GM21825 (cell line): ENCODE measurements around the gene MB21D2.

Source experiments
- ATAC-seq: cut with Tn5 transposase; IDR thresholded peaks from one replicate; pipeline ENCODE4 v1.9.1; 2021; ENCODE audit warnings: mild to moderate bottlenecking, moderate library complexity; ENCODE audit not compliant: unreplicated experiment

MB21D2 gene

DNA sequence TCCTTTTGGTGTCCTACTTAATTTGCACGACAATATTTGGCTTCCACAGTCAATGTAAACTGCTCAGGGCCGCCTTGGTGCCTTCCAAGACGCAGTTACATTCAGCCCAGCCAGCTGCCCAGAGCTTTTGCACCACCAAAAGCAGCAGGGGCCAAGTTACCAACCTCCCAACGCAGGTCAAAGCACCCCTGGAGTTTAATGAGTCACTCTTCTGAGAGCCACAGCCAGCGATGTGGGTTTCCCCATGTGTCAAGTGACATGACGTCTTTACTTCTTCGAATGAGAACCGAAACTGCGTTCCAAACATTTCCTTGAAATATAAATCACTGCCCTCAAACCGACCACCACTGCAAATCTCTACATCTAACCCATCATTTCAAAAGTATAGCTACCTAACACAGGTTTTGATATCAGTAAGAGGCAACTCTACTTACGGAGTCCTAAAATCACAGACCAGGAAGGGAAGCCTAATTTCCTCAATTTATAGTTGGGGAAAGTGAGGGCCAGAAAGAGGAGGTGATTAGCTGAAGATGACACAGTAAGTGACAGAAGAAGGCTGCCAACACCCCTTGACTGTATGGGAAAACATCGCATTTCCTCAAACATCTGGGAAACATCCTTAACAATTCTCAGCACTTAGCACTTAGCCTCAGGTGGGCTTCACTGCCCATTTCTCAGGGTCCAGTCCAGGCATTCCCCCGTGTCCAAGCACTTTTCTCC is 24.5 kb downstream of the MB21D2 start:
- peak; percentile 98 for ATAC-seq

DNA sequence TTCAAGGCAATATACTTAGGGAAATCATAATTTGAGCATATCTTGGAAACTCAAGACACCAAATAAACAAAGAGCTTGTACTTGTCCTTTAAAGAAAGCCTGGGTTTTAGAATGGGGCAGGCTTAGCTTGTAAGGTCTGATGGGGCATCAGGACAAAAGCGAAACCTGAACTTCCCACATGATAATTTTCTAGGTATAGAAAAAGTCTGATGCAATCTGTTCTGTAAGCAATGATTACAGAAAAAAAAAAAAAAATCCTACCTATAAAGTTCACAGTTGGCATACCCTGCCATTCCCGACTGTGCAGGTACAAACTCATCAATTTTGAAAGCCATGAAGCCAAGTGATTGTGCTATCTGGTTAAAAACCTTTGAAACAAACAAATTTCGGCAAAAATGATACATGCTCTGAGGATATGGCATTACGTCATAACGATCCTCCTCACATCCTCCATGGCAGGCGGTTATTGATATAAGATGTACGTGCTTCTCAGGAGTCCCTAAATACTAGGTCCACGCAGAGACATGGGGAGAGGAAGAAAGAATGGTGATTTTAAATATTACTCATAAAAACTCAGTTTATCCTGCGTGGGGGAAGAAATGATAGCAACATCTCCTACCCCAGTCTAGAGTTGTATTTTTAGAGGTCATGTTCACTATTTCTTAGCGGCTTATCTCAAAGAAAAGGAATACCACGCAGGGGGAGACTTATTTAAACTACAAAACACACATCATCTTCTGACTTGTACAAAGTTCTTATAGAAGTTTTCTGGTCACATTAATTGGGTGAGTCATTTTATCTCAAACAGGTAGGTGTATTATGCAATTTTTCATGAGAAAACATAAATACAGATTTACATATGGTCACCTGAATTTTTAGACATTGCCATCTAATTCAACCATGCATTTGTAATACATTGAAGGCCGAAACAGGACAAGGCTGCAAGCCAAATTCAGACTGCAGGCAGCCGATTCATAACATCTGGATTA is 27.0 kb downstream of the MB21D2 start:
- no peak for ATAC-seq

DNA sequence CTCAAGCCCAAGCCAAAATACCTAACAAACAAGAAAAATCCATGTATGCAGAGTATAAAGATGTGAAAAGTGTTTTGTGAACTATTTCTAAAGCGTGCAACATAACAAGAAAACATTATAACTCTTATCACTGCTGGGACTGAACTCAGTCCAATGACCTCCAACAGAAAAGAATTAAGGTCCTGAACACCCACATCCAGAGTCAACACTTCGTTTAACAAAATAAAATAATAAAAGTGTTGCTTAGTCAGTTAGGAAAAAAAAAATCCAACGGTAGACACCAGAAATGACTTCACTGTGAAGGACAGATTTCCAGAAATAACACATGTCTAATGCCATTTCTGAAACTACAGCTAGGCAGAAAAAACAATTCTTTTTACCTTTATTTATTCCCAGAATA is 28.0 kb downstream of the MB21D2 start:
- ATAC-seq, result no peak

DNA sequence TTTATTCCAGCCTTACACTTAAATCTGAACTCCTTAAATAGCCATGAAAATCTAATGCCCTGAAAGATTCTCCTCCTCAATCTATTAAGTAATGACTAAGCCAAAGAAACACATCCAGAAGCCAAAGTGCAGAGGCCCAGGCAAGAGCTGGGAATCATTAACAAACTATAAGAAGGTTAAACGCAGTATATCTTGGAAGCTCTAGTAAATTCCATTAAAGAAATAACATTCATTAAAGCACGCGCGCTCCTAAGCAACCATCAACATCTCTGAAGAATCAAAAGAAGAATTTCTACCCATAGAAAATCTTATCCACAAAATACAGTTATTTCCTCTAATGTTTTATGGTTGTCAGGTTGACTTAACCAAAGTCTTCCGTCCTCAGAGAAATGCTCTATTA is 29.5 kb downstream of the MB21D2 start:
- ATAC-seq, result no peak

DNA sequence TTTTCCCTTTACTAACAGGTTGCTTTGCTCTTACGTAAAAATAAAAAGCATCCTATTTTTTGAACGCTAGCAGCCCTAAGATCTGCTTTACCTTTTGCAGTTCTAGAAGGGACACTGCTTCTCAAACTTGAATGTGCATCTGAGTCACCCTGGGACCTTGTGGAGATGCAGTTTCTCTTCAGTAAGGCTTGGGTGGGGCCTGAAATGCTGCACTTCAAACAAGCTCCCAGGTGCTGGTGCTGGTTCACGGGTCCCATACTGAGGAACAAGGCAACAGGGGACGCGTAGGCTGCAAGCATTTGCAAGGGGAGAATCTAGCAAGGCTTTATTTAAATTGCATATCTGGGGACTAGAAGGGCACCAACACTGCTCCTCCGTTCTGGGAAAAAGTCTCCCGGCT is 30.0 kb downstream of the MB21D2 start:
- ATAC-seq, result no peak

DNA sequence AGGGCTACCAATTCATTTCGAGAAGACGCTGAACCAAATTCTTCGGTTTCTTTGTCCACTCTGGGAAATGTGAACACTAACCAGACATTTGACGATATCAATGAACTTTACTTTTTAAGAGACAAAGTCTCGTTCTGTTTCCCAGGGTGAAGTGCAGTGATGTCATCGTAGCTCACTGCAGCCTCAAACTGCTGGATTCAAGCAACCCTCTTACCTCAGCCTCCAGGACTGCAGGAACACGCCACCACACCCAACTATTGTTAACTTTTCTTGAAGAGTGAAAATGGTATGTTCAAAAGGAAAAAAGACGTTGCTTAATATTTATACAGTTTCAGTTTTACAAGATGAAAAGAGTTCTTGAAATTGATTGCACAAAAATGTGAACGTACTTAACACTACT is 30.6 kb downstream of the MB21D2 start:
- ATAC-seq, result no peak

DNA sequence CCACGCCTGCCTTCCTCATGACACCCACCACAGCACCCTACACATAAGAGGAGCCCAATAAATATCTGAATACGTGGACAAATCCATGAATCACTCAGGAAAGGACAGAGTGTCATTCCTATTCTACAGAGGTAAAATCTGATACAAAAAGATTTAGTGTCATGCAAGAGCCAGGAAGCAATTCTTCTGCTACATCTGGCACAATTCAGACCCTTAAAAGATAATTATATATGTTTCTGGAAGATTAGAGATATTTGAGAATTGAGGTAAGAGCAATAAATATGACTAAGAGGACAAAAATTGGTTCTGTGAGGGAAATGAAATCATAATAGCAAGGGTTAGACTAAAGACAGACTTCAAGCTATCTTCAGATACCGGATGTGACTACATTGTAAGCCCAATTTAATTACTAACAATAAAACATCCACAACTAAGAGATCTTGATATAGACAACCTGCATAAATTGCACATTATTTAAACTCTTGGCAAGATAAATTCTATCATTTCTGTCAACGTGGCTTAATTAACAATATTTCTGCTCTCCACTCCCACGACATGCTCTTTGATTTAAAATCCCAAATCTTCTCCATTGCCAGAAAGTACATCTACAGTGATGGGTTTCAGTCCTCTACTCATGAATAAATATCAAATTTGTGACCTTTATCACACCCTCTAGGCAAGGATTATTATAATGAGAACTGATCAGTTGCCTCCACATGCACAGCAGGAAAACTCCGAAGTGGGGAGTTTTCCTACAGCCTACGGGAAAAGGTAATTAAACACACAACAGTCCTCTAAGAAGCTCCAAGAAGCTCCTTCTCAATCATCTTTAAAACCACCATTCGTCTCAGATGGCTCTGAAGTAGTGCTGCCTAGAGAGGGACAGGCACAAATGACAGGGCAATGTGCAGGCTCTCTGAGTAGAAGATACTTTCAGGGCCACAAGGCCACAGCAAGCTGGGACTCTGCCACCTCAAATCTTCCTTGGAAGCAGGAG is 32.6 kb downstream of the MB21D2 start:
- ATAC-seq, result no peak

DNA sequence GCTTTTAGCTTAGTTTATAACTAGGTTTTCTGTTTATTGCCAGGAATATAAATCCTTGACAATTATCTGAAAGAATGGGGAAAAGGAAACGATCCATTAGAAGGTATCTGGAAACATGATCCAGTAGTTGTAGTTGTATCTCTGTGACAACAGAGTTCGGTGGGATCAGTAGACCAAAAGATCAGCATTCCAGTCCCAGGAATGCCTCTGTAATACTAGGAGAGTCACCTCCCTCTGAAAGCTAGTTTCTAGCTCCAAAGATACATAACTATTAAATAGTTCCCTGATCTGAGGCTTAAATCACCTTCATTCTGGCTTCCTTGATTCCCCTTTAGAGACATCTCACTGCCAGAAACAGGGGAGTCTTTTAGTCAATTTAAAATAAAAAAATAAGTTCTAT is 34.1 kb downstream of the MB21D2 start:
- ATAC-seq, result no peak

DNA sequence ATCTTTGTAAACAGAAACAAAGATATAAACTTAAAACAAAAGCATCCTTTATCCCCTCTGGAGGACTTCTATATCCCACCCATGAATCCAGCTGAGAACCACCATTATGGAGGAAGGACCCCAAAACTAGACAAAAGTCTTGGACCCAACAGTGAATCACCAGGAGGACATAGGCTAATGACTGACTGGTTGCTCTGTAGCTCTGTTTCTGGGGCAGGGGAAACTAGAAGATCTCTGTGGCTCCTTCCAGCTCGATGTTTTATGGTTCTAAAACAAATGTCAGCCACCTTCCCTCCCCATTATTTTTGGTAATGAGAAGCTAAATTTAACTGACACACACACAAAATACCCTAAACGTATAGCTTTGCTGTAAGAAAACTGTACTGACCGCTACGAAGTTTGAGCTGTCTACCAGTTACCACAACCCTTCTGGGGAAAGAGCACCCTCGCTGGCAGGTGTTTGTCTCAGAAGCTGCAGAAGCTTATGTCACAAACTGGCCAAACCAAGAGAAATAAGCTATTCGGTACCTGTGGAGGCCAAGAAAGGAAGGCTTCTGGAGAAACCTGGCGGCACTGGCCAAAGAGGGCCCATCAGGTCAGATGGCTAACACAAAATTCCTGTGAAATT is 36.4 kb downstream of the MB21D2 start:
- ATAC-seq, result no peak

DNA sequence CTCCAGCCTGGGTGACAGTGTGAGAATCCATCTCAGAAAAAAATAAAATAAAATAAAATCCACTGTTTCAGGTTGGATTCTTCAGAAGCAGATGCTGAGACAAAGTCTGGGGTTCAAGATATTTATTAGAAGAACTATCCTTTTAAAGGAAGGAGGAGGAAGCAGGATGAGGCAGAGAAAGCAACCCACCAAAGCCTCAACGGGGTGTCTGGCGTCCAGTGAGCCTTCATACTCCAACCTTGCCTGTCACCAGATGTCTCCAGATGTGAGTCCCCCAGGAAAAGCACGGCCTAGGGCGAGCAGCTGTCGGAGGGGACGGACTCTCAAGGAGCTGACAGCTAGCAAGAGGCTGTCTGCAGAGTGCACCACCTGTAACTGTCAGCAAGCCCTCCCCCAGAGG is 37.3 kb downstream of the MB21D2 start:
- ATAC-seq, result no peak

DNA sequence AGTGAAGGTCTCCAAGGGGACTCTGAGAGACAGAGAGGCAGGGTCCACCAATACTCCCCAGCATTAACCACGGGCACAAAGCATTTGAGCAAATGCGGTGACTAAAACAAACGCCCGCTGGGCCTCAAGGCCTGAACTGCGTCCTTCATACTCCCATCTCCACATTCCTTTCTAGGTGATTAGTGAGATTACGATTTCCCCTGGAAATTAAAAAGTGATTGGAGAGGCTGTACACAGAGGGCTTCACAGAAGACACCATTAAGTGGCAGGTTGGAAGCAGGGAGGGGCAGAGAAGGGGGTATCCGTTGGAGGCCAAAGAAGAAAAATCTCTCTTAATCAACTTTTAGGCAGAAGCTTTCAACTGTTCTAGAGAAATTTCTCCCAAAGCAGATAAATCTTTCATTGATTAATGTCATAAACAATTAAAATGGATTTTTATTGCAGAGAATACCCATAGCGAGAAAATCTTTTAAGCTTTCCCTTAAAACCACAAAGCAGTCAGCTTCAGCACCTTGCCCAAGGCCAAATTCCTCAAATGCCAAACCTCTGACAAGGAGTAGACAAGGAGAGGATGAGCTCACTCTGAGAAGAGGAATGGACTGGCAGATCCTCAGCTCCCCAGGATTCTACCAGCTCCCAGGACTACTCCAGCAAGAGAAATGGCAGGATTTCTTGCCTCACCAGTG is 38.2 kb downstream of the MB21D2 start:
- no peak for ATAC-seq

DNA sequence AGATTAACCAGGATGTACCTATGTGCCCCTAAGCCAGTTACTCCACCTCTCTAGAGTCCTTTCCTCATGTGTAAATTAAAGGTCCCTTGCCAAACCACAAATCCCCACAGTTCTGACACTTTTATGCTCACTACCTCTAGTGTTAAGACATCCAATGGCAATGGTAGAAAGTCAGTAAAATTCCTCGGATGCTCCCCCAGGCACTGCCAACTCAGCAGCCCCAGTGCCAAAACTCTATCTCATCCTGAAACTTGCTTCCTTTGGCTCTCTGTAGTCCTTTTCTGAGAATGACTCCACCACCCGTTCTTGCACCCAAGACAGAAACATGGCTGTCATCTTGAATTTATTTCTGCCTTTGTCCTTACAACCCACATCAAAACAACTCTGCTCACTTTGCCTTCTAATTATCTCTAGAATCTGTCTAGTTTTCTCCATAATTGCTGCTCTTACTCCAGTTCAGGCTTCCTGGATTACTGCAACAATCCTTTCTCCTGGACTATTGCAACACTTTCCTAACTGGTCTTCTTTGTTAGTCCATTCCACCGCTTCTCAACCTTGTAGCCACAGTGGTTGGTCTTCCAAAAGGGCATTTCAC is 41.6 kb downstream of the MB21D2 start:
- no peak for ATAC-seq

DNA sequence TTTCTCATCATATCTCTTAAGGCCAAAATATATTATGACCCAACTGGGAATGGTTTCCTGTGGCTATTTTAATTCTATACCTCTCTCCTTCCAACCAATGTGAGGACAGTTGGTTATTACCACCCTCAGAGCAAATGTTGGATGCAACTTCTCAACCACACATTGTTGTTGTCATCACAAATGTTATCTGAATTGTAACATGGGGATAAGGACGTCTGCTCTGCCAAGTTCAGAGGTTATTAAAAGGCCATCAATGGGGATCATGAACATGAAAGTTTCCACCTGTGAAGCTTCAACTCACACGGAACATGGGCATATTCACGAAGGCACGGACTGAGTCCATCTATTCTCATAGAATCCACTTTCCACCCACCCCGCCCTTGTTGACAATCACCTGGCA is 46.8 kb downstream of the MB21D2 start:
- no peak for ATAC-seq

DNA sequence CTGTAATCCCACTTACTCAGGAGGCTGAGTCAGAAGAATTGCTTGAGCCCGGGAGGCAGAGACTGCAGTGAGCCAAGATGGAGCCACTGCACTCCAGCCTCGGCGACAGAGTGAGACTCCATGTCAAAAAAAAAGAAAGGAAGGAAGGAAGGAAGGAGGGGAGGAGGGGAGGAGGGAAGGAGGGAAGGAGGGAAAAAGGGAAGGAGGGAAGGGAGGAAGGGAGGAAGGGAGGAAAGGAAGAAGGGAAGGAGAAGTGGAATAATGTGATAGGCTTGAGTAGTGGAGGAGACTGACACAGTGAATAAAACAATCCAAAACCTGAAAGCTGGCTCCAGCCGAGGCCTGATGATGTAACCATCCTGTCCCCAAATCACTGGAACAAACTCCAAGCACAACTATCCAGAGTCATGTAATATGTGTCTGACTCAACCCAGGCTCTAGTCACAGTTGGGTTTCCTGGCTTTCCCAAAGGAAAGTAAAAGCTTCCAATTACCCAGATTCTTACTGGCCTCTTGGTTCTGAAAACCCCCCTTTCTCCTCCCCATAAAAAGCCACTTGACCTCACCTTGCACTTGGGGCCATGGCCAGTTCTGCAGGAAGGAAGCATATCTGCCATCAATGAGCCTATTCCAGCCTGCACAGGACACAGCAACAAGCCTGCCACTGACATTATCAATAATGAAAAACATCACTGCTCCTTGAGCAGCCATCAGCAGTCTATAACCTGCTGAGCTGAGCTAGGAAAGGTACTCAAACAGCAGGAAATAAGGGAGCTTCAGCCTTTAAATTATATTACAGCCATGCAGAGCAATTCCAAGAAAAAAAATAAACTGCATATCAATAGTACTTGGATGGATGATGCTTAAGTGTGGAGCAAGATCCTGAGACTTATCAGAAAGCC is 48.3 kb downstream of the MB21D2 start:
- no peak for ATAC-seq

DNA sequence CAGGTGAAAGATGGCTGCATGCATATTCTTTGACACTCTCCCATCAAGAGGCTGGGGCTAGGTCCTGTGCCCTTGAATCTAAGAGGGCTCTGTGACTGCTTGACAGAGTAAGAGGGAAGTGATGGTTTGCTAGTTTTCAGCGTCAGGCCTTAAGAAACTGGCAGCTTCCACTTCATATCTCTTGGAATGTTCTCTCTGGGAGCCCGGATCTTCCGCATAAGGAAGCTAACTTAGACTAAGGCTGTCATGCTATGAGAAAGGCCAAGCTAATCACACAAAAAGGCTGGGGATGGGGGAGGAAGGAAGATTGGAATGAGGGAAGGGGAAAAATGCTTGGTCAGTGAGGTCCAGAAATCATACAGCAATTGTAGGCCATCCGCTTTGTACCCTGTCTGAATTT is 50.0 kb downstream of the MB21D2 start:
- ATAC-seq, result no peak

DNA sequence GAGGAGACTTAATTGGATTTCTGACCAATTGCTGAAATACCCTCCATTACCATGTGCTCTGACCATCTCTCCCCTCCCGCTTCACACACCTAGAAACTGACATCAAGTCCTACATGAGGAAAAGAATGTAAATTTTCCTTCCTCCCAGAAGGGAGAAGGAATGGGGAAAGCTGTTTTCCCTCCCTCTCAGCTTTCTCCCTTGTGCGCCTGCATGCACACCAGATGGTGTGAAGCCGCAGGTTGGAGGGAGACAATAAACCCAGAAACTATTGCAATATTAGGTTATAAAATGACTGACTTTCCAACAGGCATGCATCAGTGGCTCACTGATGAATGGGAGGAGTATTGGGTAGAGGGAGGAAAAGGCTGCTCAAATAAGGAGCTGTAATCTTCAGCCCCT is 50.9 kb downstream of the MB21D2 start:
- ATAC-seq, result no peak

DNA sequence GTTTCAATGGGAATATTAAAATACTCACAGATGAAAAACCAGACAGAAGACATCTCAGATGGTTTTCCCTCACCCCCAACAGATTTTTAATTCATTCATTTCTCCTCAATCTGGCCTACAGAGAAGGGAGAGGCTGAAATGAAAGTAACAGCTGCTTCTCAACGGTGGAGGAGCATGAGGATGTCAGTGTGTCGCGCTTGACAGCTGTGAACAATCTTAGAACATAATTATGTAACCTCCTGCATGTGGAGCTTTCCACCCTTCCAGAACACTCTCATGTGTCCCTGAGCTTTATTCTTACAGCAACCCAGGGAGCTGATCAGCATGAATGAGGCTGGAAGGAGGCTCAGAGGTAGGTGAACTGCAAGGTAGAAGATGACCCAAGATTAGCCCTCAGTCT is 52.7 kb downstream of the MB21D2 start:
- ATAC-seq, result peak; percentile 64

DNA sequence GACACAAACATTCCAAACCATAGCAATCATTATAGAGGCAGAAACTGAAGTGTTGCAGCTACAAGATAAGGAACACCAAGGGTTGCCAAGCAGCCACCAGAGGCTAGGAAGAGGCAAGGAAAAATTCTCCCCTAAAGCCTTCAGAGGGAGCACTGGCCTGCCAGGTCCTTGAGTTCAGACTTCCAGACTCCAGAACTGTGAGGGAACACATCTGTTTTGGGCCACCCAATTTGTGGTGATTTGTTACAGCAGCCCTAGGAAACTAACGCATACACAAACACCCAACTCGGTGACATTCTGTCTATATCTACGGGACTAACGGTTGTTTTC is 54.6 kb downstream of the MB21D2 start:
- ATAC-seq, result no peak
